Neural cell (in vitro differentiated cells): ENCODE measurements around the gene DCAF5. TPM values are rescaled to one million over a fixed set of nuclear protein-coding genes. Genes with fewer than 3 reads are reported as not detected.
"Not testable (repeated sequence)": the region's sequence is repeated elsewhere in the genome, so short reads cannot be mapped to it uniquely, and the experiment has no call there.

Experiments
- H2AFZ ChIP-seq: fragments of 200-600, 300-800 bp; sonication (generic), shearing (Covaris generic); 2 replicates; pipeline ENCODE4 v1.6.0; 2014; ENCODE audit warnings: low read depth, mild to moderate bottlenecking, antibody characterized with exemption, low read length, moderate library complexity
- H3F3A ChIP-seq: fragments of 200-600 bp; shearing (Covaris generic); 2 replicates; pipeline ENCODE4 v1.6.1; 2016; ENCODE audit warnings: mild to moderate bottlenecking, moderate library complexity, mixed read lengths, antibody characterized with exemption, low read length; ENCODE audit not compliant: insufficient read depth, poor library complexity, severe bottlenecking
- H3K27ac ChIP-seq: fragments of 200-600, 300-800 bp; sonication (generic), shearing (Covaris generic); 2 replicates; pipeline ENCODE4 v1.5.1; 2014; ENCODE audit warnings: mild to moderate bottlenecking, low read length, moderate library complexity
- H3K27me3 ChIP-seq: fragments of 300-800, 200-600 bp; sonication (generic), shearing (Covaris generic); 2 replicates; pipeline ENCODE4 v1.6.0; 2014; ENCODE audit warnings: mild to moderate bottlenecking, low read depth, low read length, moderate library complexity; ENCODE audit not compliant: insufficient read depth
- H3K36me3 ChIP-seq: fragments of 300-800, 200-600 bp; sonication (generic), shearing (Covaris generic); 2 replicates; pipeline ENCODE4 v1.5.1; 2014; ENCODE audit warnings: mild to moderate bottlenecking, antibody characterized with exemption, low read length, moderate library complexity; ENCODE audit not compliant: insufficient read depth
- H3K4me2 ChIP-seq: fragments of 300-800, 200-600 bp; sonication (generic), shearing (Covaris generic); 2 replicates; pipeline ENCODE4 v1.6.0; 2014; ENCODE audit warnings: mild to moderate bottlenecking, low read length
- H3K4me3 ChIP-seq: fragments of 300-800, 200-600 bp; sonication (generic), shearing (Covaris generic); 2 replicates; pipeline ENCODE4 v1.5.1; 2014; ENCODE audit warnings: mild to moderate bottlenecking, low read length, moderate library complexity
- H3K79me2 ChIP-seq: fragments of 200-600 bp; shearing (Covaris generic); replicated peaks from 2 replicates; pipeline ENCODE4 v1.6.0; 2014; ENCODE audit warnings: mild to moderate bottlenecking, low read length, moderate library complexity; ENCODE audit not compliant: insufficient read depth
- H3K9ac ChIP-seq: fragments of 300-800, 200-600 bp; sonication (generic), shearing (Covaris generic); 2 replicates; pipeline ENCODE4 v1.6.1; 2016; ENCODE audit warnings: mild to moderate bottlenecking, low read length, mixed read lengths
- H3K9me2 ChIP-seq: fragments of 200-600 bp; shearing (Covaris generic); 2 replicates; pipeline ENCODE4 v1.6.1; 2016; ENCODE audit warnings: mild to moderate bottlenecking, low read length, mixed read lengths; ENCODE audit not compliant: insufficient read depth
- H3K9me3 ChIP-seq: fragments of 200-600, 300-800 bp; sonication (generic), shearing (Covaris generic); 2 replicates; pipeline ENCODE4 v1.6.1; 2016; ENCODE audit warnings: mild to moderate bottlenecking, mixed run types, low read length, moderate library complexity, mixed read lengths
- H4K20me1 ChIP-seq: fragments of 200-600 bp; shearing (Covaris generic); 2 replicates; pipeline ENCODE4 v1.6.1; 2016; ENCODE audit warnings: mild to moderate bottlenecking, mixed run types; ENCODE audit not compliant: insufficient read depth
- CTCF ChIP-seq: fragments of 450-650 bp; IDR thresholded peaks from 2 replicates; pipeline ENCODE4 v1.5.1; 2014; ENCODE audit warnings: antibody characterized with exemption, mild to moderate bottlenecking, moderate library complexity; ENCODE audit not compliant: poor library complexity, severe bottlenecking
- EP300 ChIP-seq: fragments of 450-650 bp; conservative IDR thresholded peaks from 2 replicates; pipeline ENCODE4 v1.6.1; 2014; ENCODE audit warnings: antibody characterized with exemption, mild to moderate bottlenecking, moderate library complexity; ENCODE audit not compliant: poor library complexity, severe bottlenecking
- EZH2 ChIP-seq: fragments of 200-600, 300-800 bp; shearing (Covaris generic), sonication (generic); IDR thresholded peaks from 2 replicates; pipeline ENCODE4 v1.6.1; 2014; ENCODE audit warnings: antibody characterized with exemption, low read length, borderline replicate concordance, mild to moderate bottlenecking; ENCODE audit not compliant: insufficient read depth, poor library complexity, severe bottlenecking
- MXI1 ChIP-seq: fragments of 450-650 bp; conservative IDR thresholded peaks from 2 replicates; pipeline ENCODE4 v1.6.1; 2014; ENCODE audit warnings: antibody characterized with exemption, mild to moderate bottlenecking; ENCODE audit not compliant: poor library complexity, severe bottlenecking
- POLR2AphosphoS5 ChIP-seq: IDR thresholded peaks from 2 replicates; pipeline ENCODE4 v1.6.1; 2012
- RAD21 ChIP-seq: fragments of 450-650 bp; conservative IDR thresholded peaks from 2 replicates; pipeline ENCODE4 v1.6.1; 2014; ENCODE audit warnings: antibody characterized with exemption, mild to moderate bottlenecking, moderate library complexity
- REST ChIP-seq: IDR thresholded peaks from 2 replicates; pipeline ENCODE4 v1.6.1; 2012; ENCODE audit warnings: borderline replicate concordance
- SMC3 ChIP-seq: fragments of 450-650 bp; conservative IDR thresholded peaks from 2 replicates; pipeline ENCODE4 v1.6.1; 2014; ENCODE audit warnings: antibody characterized with exemption, mild to moderate bottlenecking, moderate library complexity; ENCODE audit not compliant: poor library complexity
- TAF1 ChIP-seq: IDR thresholded peaks from 2 replicates; pipeline ENCODE4 v1.6.1; 2012; ENCODE audit warnings: low read depth
- polyA plus RNA-seq: library from polyadenylated mRNA; depleted of rRNA; stranded (reverse); fragments of >200 nt; gene quantifications from 2 replicates; pipeline ENCODE4 v1.2.3, GENCODE V29; 2014

DCAF5 gene
- polyA plus RNA-seq, 1 donor from 2014 or later = 33.5 TPM

GRCh38 chr14:69190191-69190590 lies 37.3 kb upstream of the DCAF5 start:
- Histone ChIP-seq H3K36me3 (no peaks in the 10 kb centered on the region), H3K9me2 (no peaks in the 10 kb centered on the region), H2AFZ (no peak overlapping the region), H4K20me1 (no peaks in the 10 kb centered on the region), H3K4me2 (peak overlapping the region; percentile 89), H3K9me3 (no peaks in the 10 kb centered on the region), H3K27ac (no peak overlapping the region), H3K79me2 (peaks cover 16% of the 10 kb centered on the region), H3K9ac (no peak overlapping the region), H3F3A (no peaks in the 10 kb centered on the region), H3K4me3 (peak overlapping the region; percentile 80), H3K27me3 (no peaks in the 10 kb centered on the region)
- no peak for TF ChIP-seq REST
- TF ChIP-seq CTCF = no peak

GRCh38 chr14:69183735-69184134 lies 30.8 kb upstream of the DCAF5 start:
- H3K9ac ChIP-seq = no peak overlapping the region
- no peaks in the 10 kb centered on the region for H3K27me3 ChIP-seq
- no peak overlapping the region for H3K4me3 ChIP-seq
- TF ChIP-seq POLR2AphosphoS5 = no peak
- no peak for TF ChIP-seq RAD21
- no peak for TF ChIP-seq SMC3
- no peak for TF ChIP-seq EZH2
- TF ChIP-seq REST = no peak
- TF ChIP-seq EP300 = no peak
- TF ChIP-seq CTCF = no peak
- TF ChIP-seq MXI1 = no peak
- no peak for TF ChIP-seq TAF1
- H3F3A ChIP-seq = no peaks in the 10 kb centered on the region
- H3K9me3 ChIP-seq = no peaks in the 10 kb centered on the region
- no peaks in the 10 kb centered on the region for H3K79me2 ChIP-seq
- H2AFZ ChIP-seq = no peak overlapping the region
- H3K9me2 ChIP-seq = no peaks in the 10 kb centered on the region
- H3K36me3 ChIP-seq = no peaks in the 10 kb centered on the region
- no peak overlapping the region for H3K4me2 ChIP-seq
- no peak overlapping the region for H3K27ac ChIP-seq
- H4K20me1 ChIP-seq = no peaks in the 10 kb centered on the region

- H3F3A ChIP-seq, H3K27me3 ChIP-seq, H4K20me1 ChIP-seq, H3K9me2 ChIP-seq, H3K79me2 ChIP-seq, H3K9me3 ChIP-seq, H3K9ac ChIP-seq, H3K27ac ChIP-seq, H3K4me3 ChIP-seq, H3K36me3 ChIP-seq, H3K4me2 ChIP-seq, H2AFZ ChIP-seq: not testable (repeated sequence)
These were observed 29.7 kb upstream of the DCAF5 start for GRCh38 chr14:69182580-69182979.
